WTC11 (cell line): Measurements from ENCODE around the gene TCF3. TPM values are rescaled to one million over a fixed set of nuclear protein-coding genes. Genes with fewer than 3 reads are reported as not detected.

ENCODE experiments used
- ATAC-seq: fragments of 200-7000 bp; cut with Tn5 transposase; 2 replicates; pipeline ENCODE4 v1.10.0; 2021; ENCODE audit warnings: mild to moderate bottlenecking, moderate library complexity
- CTCF ChIA-PET: fragments of 300-600 bp; sonication (Branson Sonifier 250); formaldehyde crosslinking; loops from one replicate; lab custom pipeline; 2021; ENCODE audit warnings: antibody characterized with exemption; lab: Charles Lee
- POLR2A ChIA-PET: fragments of 350-600 bp; sonication (Branson Sonifier 250); formaldehyde crosslinking; loops from one replicate; lab custom pipeline; 2021; ENCODE audit warnings: antibody characterized with exemption; lab: Charles Lee
- DNase-seq: peaks from one replicate; pipeline ENCODE4 v3.0.0; 2021; ENCODE audit warnings: low spot score
- H3K27ac Mint-ChIP-seq: 2 replicates; pipeline ENCODE4 v1.8.0; 2021; ENCODE audit warnings: mixed read lengths
- H3K27me3 Mint-ChIP-seq: 2 replicates; pipeline ENCODE4 v1.8.0; 2021; ENCODE audit warnings: low read depth, mild to moderate bottlenecking, moderate library complexity, mixed read lengths
- H3K36me3 Mint-ChIP-seq: 2 replicates; pipeline ENCODE4 v1.8.0; 2021; ENCODE audit warnings: mixed read lengths
- H3K4me1 Mint-ChIP-seq: 2 replicates; pipeline ENCODE4 v1.8.0; 2022; ENCODE audit warnings: mixed read lengths
- H3K4me3 Mint-ChIP-seq: 2 replicates; pipeline ENCODE4 v1.8.0; 2021; ENCODE audit warnings: mild to moderate bottlenecking, moderate library complexity, mixed read lengths
- H3K9me3 Mint-ChIP-seq: 2 replicates; pipeline ENCODE4 v1.8.0; 2021; ENCODE audit warnings: mixed read lengths
- ESRRA ChIP-seq: sonication (generic); formaldehyde crosslinking; IDR thresholded peaks from 2 replicates; pipeline ENCODE4 v1.8.1; 2022; ENCODE audit warnings: mild to moderate bottlenecking, missing genetic modification reagents, borderline replicate concordance
- ETV6 ChIP-seq: sonication (generic); formaldehyde crosslinking; IDR thresholded peaks from 2 replicates; pipeline ENCODE4 v1.8.1; 2022; ENCODE audit warnings: mild to moderate bottlenecking, missing genetic modification reagents
- IRF2 ChIP-seq: sonication (generic); formaldehyde crosslinking; IDR thresholded peaks from 2 replicates; pipeline ENCODE4 v1.8.0; 2022; ENCODE audit warnings: low read depth, missing genetic modification reagents, borderline replicate concordance
- JAZF1 ChIP-seq: fragments of 250-450 bp; sonication (Bioruptor Pico); IDR thresholded peaks from 2 replicates; pipeline ENCODE4 v1.9.0; 2021; ENCODE audit warnings: moderate library complexity, mild to moderate bottlenecking, inconsistent platforms
- NR3C1 ChIP-seq: sonication (generic); formaldehyde crosslinking; conservative IDR thresholded peaks from 2 replicates; pipeline ENCODE4 v1.8.1; 2023; ENCODE audit warnings: low read depth, mild to moderate bottlenecking, missing genetic modification reagents
- RELA ChIP-seq: sonication (generic); formaldehyde crosslinking; IDR thresholded peaks from 2 replicates; pipeline ENCODE4 v1.8.1; 2022; ENCODE audit warnings: missing genetic modification reagents, mild to moderate bottlenecking, borderline replicate concordance
- RORB ChIP-seq: fragments of 250-450 bp; sonication (Bioruptor Pico); IDR thresholded peaks from 2 replicates; pipeline ENCODE4 v1.9.0; 2021; ENCODE audit warnings: mild to moderate bottlenecking
- TP53 ChIP-seq: sonication (generic); formaldehyde crosslinking; IDR thresholded peaks from 2 replicates; pipeline ENCODE4 v1.8.1; 2023; ENCODE audit warnings: mild to moderate bottlenecking, missing genetic modification reagents
- ZNF138 ChIP-seq: sonication (generic); formaldehyde crosslinking; conservative IDR thresholded peaks from 2 replicates; pipeline ENCODE4 v1.8.1; 2022; ENCODE audit warnings: mild to moderate bottlenecking, moderate library complexity, missing genetic modification reagents
- ZNF219 ChIP-seq: sonication (generic); formaldehyde crosslinking; IDR thresholded peaks from 2 replicates; pipeline ENCODE4 v1.8.0; 2023; ENCODE audit warnings: missing genetic modification reagents, mild to moderate bottlenecking, borderline replicate concordance
- ZNF232 ChIP-seq: sonication (generic); formaldehyde crosslinking; IDR thresholded peaks from 2 replicates; pipeline ENCODE4 v1.8.0; 2022; ENCODE audit warnings: mild to moderate bottlenecking, missing genetic modification reagents
- total RNA-seq: library from RNA; stranded (reverse); gene quantifications from 3 replicates; pipeline ENCODE4 v1.2.3, GENCODE V29; 2021
- TF ChIP-seq, protein P1 (sequence below): sonication (generic); formaldehyde crosslinking; IDR thresholded peaks from 2 replicates; pipeline ENCODE4 v1.8.0; 2023; ENCODE audit warnings: mild to moderate bottlenecking, missing genetic modification reagents
- TF ChIP-seq, protein P2 (sequence below): fragments of 250-450 bp; sonication (Bioruptor Pico); IDR thresholded peaks from 2 replicates; pipeline ENCODE4 v1.9.0; 2021; ENCODE audit warnings: mild to moderate bottlenecking
- TF ChIP-seq, protein P3 (sequence below): fragments of 250-450 bp; sonication (Bioruptor Pico); IDR thresholded peaks from 2 replicates; pipeline ENCODE4 v1.8.0; 2021; ENCODE audit warnings: mild to moderate bottlenecking
- TF ChIP-seq, protein P4 (sequence below): sonication (generic); formaldehyde crosslinking; IDR thresholded peaks from 2 replicates; pipeline ENCODE4 v1.8.0; 2022; ENCODE audit warnings: missing genetic modification reagents
- TF ChIP-seq, protein P5 (sequence below): sonication (generic); formaldehyde crosslinking; IDR thresholded peaks from 2 replicates; pipeline ENCODE4 v1.8.1; 2022; ENCODE audit warnings: mild to moderate bottlenecking, moderate library complexity, missing genetic modification reagents

Gene TCF3
- total RNA-seq, 1 experiment from 2014 or later: 324 TPM

DNA sequence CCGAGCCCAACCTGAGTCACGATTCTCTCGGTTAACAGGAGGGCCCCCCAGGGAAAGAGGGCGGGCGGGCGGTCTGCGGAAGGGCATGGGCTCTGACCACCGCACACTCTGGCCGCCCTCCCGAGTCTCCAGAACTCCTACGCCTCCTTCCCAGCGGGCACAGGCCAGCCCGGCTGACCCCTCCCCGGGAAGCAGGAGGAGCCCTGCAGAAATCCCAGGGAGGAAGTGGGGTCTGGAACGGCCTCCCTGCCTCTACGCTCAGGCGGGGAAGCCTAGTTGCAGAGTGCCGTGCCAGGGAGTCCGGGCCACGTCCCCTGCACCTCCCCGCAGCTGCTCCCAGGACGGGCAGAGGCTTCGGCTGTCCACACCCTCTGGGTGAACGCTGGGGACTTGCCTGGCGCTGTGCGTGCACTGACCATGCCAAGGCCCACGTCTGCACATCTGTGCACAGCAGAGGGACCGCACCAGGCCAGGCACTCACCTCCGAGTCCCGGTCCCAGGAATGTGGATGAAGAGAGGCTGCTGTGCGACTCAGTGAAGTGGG is 20.8 kb downstream of the TCF3 start:
- H3K4me3 Mint-ChIP-seq: no peak overlapping the region
- H3K27ac Mint-ChIP-seq: no peak overlapping the region
- H3K4me1 Mint-ChIP-seq: no peaks in the 10 kb centered on the region
- TF ChIP-seq RORB (CRISPR knock-in tag): no peak
- TF ChIP-seq, protein P1, sequence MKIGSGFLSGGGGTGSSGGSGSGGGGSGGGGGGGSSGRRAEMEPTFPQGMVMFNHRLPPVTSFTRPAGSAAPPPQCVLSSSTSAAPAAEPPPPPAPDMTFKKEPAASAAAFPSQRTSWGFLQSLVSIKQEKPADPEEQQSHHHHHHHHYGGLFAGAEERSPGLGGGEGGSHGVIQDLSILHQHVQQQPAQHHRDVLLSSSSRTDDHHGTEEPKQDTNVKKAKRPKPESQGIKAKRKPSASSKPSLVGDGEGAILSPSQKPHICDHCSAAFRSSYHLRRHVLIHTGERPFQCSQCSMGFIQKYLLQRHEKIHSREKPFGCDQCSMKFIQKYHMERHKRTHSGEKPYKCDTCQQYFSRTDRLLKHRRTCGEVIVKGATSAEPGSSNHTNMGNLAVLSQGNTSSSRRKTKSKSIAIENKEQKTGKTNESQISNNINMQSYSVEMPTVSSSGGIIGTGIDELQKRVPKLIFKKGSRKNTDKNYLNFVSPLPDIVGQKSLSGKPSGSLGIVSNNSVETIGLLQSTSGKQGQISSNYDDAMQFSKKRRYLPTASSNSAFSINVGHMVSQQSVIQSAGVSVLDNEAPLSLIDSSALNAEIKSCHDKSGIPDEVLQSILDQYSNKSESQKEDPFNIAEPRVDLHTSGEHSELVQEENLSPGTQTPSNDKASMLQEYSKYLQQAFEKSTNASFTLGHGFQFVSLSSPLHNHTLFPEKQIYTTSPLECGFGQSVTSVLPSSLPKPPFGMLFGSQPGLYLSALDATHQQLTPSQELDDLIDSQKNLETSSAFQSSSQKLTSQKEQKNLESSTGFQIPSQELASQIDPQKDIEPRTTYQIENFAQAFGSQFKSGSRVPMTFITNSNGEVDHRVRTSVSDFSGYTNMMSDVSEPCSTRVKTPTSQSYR (CRISPR knock-in tag): no peak
- no peak for TF ChIP-seq ZNF138 (CRISPR knock-in tag)
- no peak for TF ChIP-seq NR3C1 (CRISPR knock-in tag)
- TF ChIP-seq, protein P2, sequence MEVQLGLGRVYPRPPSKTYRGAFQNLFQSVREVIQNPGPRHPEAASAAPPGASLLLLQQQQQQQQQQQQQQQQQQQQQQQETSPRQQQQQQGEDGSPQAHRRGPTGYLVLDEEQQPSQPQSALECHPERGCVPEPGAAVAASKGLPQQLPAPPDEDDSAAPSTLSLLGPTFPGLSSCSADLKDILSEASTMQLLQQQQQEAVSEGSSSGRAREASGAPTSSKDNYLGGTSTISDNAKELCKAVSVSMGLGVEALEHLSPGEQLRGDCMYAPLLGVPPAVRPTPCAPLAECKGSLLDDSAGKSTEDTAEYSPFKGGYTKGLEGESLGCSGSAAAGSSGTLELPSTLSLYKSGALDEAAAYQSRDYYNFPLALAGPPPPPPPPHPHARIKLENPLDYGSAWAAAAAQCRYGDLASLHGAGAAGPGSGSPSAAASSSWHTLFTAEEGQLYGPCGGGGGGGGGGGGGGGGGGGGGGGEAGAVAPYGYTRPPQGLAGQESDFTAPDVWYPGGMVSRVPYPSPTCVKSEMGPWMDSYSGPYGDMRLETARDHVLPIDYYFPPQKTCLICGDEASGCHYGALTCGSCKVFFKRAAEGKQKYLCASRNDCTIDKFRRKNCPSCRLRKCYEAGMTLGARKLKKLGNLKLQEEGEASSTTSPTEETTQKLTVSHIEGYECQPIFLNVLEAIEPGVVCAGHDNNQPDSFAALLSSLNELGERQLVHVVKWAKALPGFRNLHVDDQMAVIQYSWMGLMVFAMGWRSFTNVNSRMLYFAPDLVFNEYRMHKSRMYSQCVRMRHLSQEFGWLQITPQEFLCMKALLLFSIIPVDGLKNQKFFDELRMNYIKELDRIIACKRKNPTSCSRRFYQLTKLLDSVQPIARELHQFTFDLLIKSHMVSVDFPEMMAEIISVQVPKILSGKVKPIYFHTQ: no peak
- TF ChIP-seq ETV6 (CRISPR knock-in tag): no peak
- ATAC-seq (no peak), DNase-seq (no peak)
- H3K27me3 Mint-ChIP-seq: no peaks in the 10 kb centered on the region
- CTCF ChIA-PET: interaction anchor here (1.0 kb wide), 1 partner anchor 206 kb away, joined by 3 read pairs; no protein-coding TSS in a partner anchor
- POLR2A ChIA-PET: no interaction called here
- H3K36me3 Mint-ChIP-seq: peaks cover 29% of the 10 kb centered on the region
- H3K9me3 Mint-ChIP-seq: no peaks in the 10 kb centered on the region

DNA sequence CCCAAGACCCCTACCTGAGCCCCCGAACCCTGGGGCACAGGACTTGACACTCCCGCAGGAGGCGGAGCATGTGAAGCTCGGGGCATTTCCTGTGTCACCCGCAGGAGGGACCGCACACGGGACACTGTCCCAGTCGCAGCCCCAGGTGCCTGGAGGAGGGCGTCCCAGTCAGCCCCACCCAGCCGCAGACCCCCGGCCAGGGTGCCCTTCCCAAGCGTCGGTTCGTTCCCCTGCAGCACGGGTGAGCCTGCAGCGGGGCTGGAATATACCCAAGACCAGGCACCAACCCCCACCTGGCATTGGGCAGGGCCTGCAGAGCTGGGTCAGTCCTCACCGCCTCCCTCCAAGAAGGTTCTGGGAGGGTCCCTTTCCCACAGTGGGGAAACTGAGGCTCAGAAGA is 21.6 kb downstream of the TCF3 start:
- CTCF ChIA-PET: no interaction called here
- Mint-ChIP-seq H3K4me1 (no peaks in the 10 kb centered on the region), H3K27me3 (no peaks in the 10 kb centered on the region), H3K27ac (no peak overlapping the region), H3K9me3 (no peaks in the 10 kb centered on the region), H3K36me3 (peaks cover 25% of the 10 kb centered on the region), H3K4me3 (no peak overlapping the region)
- POLR2A ChIA-PET: no interaction called here
- no peak for ATAC-seq
- DNase-seq: no peak
- TF ChIP-seq, protein P1 (CRISPR knock-in tag): no peak
- TF ChIP-seq ZNF138 (CRISPR knock-in tag) (no peak), ESRRA (CRISPR knock-in tag) (no peak), ZNF219 (CRISPR knock-in tag) (no peak), RELA (CRISPR knock-in tag) (no peak), ZNF232 (CRISPR knock-in tag) (no peak), JAZF1 (CRISPR knock-in tag) (no peak), TP53 (no peak), IRF2 (CRISPR knock-in tag) (no peak)
- TF ChIP-seq, protein P2: no peak
- TF ChIP-seq, protein P3, sequence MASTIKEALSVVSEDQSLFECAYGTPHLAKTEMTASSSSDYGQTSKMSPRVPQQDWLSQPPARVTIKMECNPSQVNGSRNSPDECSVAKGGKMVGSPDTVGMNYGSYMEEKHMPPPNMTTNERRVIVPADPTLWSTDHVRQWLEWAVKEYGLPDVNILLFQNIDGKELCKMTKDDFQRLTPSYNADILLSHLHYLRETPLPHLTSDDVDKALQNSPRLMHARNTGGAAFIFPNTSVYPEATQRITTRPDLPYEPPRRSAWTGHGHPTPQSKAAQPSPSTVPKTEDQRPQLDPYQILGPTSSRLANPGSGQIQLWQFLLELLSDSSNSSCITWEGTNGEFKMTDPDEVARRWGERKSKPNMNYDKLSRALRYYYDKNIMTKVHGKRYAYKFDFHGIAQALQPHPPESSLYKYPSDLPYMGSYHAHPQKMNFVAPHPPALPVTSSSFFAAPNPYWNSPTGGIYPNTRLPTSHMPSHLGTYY: no peak
- TF ChIP-seq, protein P4, sequence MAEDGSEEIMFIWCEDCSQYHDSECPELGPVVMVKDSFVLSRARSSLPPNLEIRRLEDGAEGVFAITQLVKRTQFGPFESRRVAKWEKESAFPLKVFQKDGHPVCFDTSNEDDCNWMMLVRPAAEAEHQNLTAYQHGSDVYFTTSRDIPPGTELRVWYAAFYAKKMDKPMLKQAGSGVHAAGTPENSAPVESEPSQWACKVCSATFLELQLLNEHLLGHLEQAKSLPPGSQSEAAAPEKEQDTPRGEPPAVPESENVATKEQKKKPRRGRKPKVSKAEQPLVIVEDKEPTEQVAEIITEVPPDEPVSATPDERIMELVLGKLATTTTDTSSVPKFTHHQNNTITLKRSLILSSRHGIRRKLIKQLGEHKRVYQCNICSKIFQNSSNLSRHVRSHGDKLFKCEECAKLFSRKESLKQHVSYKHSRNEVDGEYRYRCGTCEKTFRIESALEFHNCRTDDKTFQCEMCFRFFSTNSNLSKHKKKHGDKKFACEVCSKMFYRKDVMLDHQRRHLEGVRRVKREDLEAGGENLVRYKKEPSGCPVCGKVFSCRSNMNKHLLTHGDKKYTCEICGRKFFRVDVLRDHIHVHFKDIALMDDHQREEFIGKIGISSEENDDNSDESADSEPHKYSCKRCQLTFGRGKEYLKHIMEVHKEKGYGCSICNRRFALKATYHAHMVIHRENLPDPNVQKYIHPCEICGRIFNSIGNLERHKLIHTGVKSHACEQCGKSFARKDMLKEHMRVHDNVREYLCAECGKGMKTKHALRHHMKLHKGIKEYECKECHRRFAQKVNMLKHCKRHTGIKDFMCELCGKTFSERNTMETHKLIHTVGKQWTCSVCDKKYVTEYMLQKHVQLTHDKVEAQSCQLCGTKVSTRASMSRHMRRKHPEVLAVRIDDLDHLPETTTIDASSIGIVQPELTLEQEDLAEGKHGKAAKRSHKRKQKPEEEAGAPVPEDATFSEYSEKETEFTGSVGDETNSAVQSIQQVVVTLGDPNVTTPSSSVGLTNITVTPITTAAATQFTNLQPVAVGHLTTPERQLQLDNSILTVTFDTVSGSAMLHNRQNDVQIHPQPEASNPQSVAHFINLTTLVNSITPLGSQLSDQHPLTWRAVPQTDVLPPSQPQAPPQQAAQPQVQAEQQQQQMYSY (CRISPR knock-in tag): no peak
- TF ChIP-seq, protein P5, sequence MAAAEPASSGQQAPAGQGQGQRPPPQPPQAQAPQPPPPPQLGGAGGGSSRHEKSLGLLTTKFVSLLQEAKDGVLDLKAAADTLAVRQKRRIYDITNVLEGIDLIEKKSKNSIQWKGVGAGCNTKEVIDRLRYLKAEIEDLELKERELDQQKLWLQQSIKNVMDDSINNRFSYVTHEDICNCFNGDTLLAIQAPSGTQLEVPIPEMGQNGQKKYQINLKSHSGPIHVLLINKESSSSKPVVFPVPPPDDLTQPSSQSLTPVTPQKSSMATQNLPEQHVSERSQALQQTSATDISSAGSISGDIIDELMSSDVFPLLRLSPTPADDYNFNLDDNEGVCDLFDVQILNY (CRISPR knock-in tag): no peak
